Mucosa of rectum (tissue), 2 donors: Measurements from ENCODE around the gene MTG1.
"Not testable (repeated sequence)": the region's sequence is repeated elsewhere in the genome, so short reads cannot be mapped to it uniquely, and the experiment has no call there.

Experiments
- H3K27ac ChIP-seq, 2 donors: one replicate each; pipeline ENCODE4 v1.7.0; 2013; ENCODE audit warnings: inconsistent platforms in 2 of 2, low read depth in 2 of 2, low read length in 2 of 2
- H3K27me3 ChIP-seq, 2 donors: one replicate each; pipeline ENCODE4 v1.7.0; 2013; ENCODE audit warnings: low read length in 2 of 2; ENCODE audit not compliant: control insufficient read depth in 2 of 2, insufficient read depth in 2 of 2
- H3K36me3 ChIP-seq, 2 donors: one replicate each; pipeline ENCODE4 v1.7.0; 2013; ENCODE audit warnings: low read length in 2 of 2; ENCODE audit not compliant: control insufficient read depth in 2 of 2, insufficient read depth in 2 of 2
- H3K4me1 ChIP-seq, 2 donors: one replicate each; pipeline ENCODE4 v1.7.0; 2013; ENCODE audit warnings: low read length in 2 of 2, mild to moderate bottlenecking in 1 of 2; ENCODE audit not compliant: control insufficient read depth in 2 of 2, insufficient read depth in 2 of 2
- H3K4me3 ChIP-seq, 2 donors: one replicate each; pipeline ENCODE4 v1.7.0; 2013; ENCODE audit warnings: low read length in 2 of 2
- H3K9ac ChIP-seq, 2 donors: one replicate each; pipeline ENCODE4 v1.7.0; 2013; ENCODE audit warnings: low read length in 2 of 2, low read depth in 1 of 2, mild to moderate bottlenecking in 1 of 2
- H3K9me3 ChIP-seq, 2 donors: one replicate each; pipeline ENCODE4 v1.7.0; 2013; ENCODE audit warnings: low read length in 2 of 2; ENCODE audit not compliant: control insufficient read depth in 2 of 2
- donor health status: healthy.
- donor health status: Normal muscosa, but diverticular disease.

MTG1 gene

GRCh38 chr10:133367461-133367860 is 26.5 kb upstream of the MTG1 start:
- not testable (repeated sequence) for H3K27ac ChIP-seq, H3K4me3 ChIP-seq, H3K27me3 ChIP-seq, H3K9me3 ChIP-seq, H3K9ac ChIP-seq
- Histone ChIP-seq H3K4me1 (peaks cover 11 to 19% of the 10 kb centered on the region in 2 donors), H3K36me3 (peaks cover 41 to 57% of the 10 kb centered on the region in 2 donors)

GRCh38 chr10:133368153-133368552 is 25.8 kb upstream of the MTG1 start:
- Histone ChIP-seq H3K9me3 (no peaks in the 10 kb centered on the region), H3K27me3 (no peaks in the 10 kb centered on the region), H3K27ac (no peak overlapping the region), H3K36me3 (peaks cover 37 to 50% of the 10 kb centered on the region in 2 donors), H3K4me1 (peaks cover 11 to 19% of the 10 kb centered on the region in 2 donors), H3K9ac (no peak overlapping the region), H3K4me3 (no peak overlapping the region)

DNA sequence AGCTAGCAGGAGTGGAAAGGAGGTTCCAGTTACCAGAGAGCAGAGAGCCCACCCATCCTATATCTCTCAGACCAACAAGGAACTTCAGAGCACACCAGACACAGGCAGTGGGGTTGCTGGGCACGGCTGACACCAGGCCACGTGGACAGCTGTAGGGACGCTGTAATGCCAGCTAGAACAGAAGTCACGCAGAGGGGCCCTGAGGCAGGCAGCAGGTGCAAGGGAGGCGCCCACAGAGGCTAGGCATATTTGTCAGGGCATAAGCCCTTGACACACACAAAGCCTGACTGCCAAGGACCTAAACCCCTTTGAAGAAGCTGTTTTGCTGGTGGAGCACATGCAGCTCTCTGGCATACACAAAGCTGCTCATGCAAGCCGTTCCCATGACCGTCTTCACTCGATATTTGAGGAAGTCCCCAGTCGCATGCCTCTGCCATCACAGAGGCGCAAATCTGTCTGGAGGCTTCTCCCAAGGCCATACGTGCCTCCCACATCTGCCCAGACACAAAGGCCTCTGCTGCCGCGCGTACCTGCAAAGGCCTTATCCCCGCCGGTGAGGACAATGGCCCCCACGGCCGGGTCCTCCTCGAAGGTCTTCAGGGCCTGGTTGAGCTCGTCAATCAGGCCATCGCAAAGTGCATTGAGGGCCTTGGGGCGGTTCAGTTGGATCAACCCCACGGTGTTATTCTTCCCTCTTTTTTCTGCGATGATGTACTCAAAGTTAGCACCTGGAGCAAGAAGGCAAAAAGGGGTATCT is 23.7 kb upstream of the MTG1 start:
- H3K36me3 ChIP-seq: peaks cover 37 to 42% of the 10 kb centered on the region in 2 donors

GRCh38 chr10:133372507-133372906 is 21.4 kb upstream of the MTG1 start:
- Histone ChIP-seq H3K36me3 (peaks cover 23 to 25% of the 10 kb centered on the region in 2 donors), H3K27me3 (no peaks in the 10 kb centered on the region), H3K9ac (no peak overlapping the region), H3K4me1 (peaks cover 11 to 12% of the 10 kb centered on the region in 2 donors), H3K4me3 (peak overlapping the region; percentile 20 to 93), H3K9me3 (no peaks in the 10 kb centered on the region), H3K27ac (no peak overlapping the region)

More for the DNA sequence above, 23.7 kb upstream of the MTG1 start:
- H3K27ac ChIP-seq: no peak overlapping the region
- no peaks in the 10 kb centered on the region for H3K9me3 ChIP-seq
- H3K27me3 ChIP-seq: no peaks in the 10 kb centered on the region
- H3K4me3 ChIP-seq: no peak overlapping the region
- no peak overlapping the region for H3K9ac ChIP-seq
- H3K4me1 ChIP-seq: peaks cover 14 to 19% of the 10 kb centered on the region in 2 donors

- H3K9me3 ChIP-seq: no peaks in the 10 kb centered on the region
- peaks cover 17 to 20% of the 10 kb centered on the region in 2 donors for H3K36me3 ChIP-seq
- peak within 1 kb of the TSS; percentile 56 to 75 for H3K9ac ChIP-seq
- H3K4me1 ChIP-seq: peaks cover 19 to 20% of the 10 kb centered on the region in 2 donors
- H3K4me3 ChIP-seq: peak within 1 kb of the TSS; percentile 71 to 93
- H3K27me3 ChIP-seq: no peaks in the 10 kb centered on the region
- H3K27ac ChIP-seq: peak within 1 kb of the TSS; percentile 80 to 82
Measured at GRCh38 chr10:133373174-133374090, 20.5 kb upstream of the MTG1 start, which contains the start of gene ECHS1. TSS of gene ECHS1 (minus strand) at chr10:133373354. CDS start at chr10:133373333, 21 bp downstream.

DNA sequence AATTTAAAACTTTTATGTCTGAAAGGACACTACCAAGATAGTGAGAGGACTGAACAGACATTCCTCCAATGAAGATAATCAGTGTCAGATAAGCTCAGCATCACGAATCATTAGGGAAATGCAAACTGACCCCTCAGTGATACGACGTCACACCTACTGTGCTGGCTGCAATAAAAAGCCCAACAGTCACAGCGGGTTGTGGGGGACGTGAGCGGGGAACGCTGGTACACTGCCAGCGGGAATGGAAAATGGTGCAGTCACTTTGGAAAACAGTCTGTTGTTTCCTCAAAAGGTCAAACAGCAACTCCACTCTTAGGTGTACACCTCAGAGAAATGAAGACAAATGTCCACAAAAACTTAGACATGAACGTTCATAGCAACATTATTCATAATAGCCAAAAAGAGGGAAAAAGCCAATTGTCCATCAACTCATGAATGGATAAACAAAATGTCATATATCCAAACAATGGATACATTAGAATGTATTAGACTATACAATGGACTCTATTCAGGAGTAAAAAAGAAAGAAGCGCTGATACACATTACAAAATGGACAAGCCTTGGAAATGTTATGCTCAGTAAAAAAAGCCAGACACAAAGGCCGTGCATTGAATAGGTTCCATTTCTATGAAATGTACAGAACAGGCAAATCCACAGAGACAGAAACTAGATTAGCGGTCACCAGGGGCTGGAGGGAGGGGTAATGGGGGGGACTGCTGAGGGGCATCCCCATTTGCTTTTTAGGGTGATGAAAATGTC is 18.4 kb upstream of the MTG1 start:
- Histone ChIP-seq H3K36me3 (peaks cover 2 to 3% of the 10 kb centered on the region in 2 donors), H3K27me3 (no peaks in the 10 kb centered on the region), H3K4me1 (peaks cover 24 to 26% of the 10 kb centered on the region in 2 donors), H3K4me3 (no peak overlapping the region), H3K9me3 (no peaks in the 10 kb centered on the region), H3K27ac (no peak overlapping the region), H3K9ac (no peak overlapping the region)

GRCh38 chr10:133376183-133376582 is 17.8 kb upstream of the MTG1 start:
- H3K27me3 ChIP-seq, H3K4me3 ChIP-seq, H3K27ac ChIP-seq, H3K9ac ChIP-seq, H3K36me3 ChIP-seq, H3K9me3 ChIP-seq: not testable (repeated sequence)
- H3K4me1 ChIP-seq: peaks cover 24 to 26% of the 10 kb centered on the region in 2 donors

DNA sequence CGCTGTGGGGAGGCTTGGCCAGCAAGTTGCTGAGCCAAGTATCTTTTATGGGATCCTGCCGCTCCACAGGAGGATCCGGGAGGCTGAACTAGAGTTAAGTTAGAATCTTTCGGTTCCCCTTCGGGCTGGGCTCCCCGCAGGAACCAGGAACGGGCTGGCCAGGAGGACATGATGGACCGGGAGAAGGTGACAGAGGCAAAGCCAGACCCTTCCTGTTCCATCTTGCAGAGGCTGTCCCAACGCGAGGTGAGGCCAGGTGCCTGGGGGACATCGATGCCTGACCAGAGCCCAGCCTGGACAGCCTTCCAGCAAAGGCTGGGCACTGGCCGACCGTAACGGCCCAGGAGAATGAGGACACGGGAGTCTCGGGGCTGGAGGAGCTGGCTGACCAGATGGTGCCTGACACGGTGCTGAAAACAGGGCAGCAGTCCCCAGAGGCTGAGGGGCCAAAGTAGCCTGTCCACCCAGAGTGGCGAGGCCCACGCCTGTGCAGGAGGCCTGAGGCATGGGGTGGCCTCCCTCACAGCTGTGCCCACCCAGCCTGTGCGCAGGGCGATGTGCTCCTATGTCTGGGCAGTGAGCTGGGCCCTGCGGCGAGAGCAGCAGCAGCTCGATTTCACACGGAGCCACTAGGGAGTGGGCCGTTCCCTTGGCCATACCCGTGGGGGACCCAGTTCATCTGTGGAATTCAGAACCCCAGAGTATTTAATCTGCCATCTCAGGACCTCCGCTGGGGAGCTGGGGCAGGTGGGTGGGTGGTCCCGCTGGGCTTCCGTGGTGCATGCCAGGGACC is 16.7 kb upstream of the MTG1 start:
- Histone ChIP-seq H3K36me3 (peaks cover 0 to 2% of the 10 kb centered on the region in 2 donors), H3K27ac (no peak overlapping the region), H3K4me1 (peaks cover 21 to 23% of the 10 kb centered on the region in 2 donors), H3K27me3 (no peaks in the 10 kb centered on the region), H3K4me3 (peak overlapping the region in 1 of 2 donors; percentile 74), H3K9me3 (no peaks in the 10 kb centered on the region), H3K9ac (no peak overlapping the region)

GRCh38 chr10:133377818-133378250 is 16.1 kb upstream of the MTG1 start:
- Histone ChIP-seq H3K4me1 (peaks cover 20 to 22% of the 10 kb centered on the region in 2 donors), H3K4me3 (peak overlapping the region; percentile 74 to 82), H3K27ac (peak overlapping the region; percentile 76 to 86), H3K36me3 (peaks cover 0 to 2% of the 10 kb centered on the region in 2 donors), H3K27me3 (no peaks in the 10 kb centered on the region), H3K9me3 (no peaks in the 10 kb centered on the region), H3K9ac (peak overlapping the region; percentile 70 to 80)
